HPDE6-E6E7 (cell line): ENCODE results near the gene NOTUM.

ENCODE experiments used
- DNase-seq: peaks from one replicate; pipeline ENCODE4 v3.0.0; 2011; ENCODE audit warnings: missing footprints; ENCODE audit errors: extremely low spot score

The NOTUM gene

DNA sequence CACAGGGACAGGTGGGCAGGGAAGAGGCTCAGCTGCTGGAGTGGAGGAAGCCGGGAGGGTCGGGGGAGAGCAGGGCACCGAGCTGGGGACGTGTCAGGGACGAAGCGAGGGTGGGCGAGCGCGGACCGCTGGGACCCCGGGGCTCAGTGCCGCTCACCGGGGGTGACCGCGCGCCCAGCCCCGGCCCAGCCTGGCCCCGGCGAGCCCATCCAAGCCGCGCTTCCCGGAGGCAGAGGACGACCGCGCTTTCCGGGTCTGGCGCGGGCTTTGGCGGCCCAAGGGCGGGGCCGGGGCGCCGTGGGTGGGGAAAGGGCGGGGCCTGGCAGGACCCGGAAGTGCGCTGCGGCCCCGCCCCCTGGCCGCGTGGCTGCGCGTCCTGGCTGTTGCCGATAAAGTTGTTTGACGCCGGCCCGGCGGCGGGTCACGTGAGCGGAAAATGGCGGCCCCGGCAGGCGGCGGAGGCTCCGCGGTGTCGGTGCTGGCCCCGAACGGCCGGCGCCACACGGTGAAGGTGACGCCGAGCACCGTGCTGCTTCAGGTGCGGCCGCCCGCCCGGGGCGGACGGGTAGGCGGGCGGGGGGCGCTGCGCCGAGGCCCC, 16.3 kb upstream of the NOTUM start, which contains the start of gene ASPSCR1:
Gene ASPSCR1, plus strand, starts transcription at position 419 of the 598 bp plus-strand sequence. Its CDS starts 18 bp downstream, at position 437.
- DNase-seq = peak; percentile 80

DNA sequence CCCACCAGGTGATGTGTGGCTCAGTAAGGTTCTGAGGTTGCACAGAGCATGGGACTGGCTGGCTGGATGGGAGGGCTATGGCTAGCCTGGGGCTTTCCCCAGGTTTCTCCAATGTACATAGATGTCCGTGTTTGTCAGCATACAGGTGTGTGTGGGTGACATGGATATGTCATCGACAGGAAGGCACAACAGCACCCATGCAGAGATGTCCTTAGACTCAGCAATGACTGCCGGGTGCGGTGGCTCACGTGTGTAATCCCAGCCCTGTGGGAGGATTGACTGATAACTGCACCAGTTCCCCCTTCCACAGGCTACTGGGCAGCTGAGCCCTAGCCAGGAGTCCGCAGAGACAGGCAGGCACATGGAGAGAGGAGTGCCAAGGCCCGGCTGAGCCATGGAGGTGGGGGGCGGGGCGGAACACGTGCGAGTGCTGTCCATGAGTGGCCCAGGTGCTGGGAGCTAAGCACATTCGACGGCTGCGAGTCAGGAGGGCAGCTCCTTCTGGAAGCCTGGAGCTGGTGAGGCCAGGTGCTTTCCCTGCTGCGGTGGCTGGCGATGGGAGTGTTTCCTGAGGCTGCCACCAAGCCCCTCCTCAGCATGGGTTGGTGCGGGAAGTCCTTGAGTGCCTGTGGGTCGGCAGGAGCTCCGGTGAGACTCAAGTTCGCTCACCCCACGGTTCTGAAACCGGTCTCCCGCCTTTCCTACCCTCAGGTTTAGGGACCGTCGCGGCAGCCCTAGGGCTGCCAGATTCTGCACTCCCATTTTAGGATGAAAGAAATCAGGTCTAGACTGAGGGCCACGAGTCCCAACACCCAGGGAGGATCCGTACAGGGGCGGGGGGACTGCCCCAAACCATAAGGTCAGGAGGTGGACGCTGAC, 15.6 kb upstream of the NOTUM start:
- no peak for DNase-seq

DNA sequence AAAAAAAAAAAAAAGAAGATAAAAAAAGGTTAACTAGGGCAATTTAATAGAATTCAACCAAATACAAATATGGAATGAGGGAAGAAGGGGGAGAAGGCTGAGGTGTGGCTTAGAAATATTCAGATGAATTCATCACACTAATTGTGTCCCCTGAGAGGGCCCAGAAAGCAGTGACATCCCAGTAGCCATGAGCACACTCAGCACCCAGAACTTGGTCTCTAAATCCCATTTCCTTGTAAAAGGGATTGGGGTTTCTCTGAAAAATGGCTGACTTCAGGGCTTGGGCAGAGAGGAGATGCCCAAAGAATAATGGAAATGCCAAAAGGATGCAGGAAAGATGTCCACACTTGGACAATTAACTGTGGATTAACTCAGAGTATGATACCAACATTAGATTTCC, 12.4 kb upstream of the NOTUM start:
- no peak for DNase-seq

- no peak for DNase-seq
Observed at GRCh38 chr17:81968850-81969812, 8.1 kb upstream of the NOTUM start.

DNA sequence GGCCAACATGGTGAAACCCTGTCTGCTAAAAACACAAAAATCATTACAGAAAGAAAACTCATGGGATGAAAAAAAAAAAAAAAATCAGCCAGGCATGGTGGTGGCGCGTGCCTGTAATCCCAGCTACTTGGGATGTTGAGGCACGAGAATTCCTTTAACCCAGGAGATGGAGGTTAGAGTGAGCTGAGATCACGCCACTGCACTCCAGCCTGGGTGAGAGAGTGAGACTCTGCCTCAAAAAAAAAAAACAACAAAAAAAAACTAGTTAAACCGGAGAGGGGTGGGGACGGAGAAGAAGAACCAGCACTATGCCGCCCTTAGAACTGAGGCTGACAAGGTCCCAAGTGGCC, 7.4 kb upstream of the NOTUM start:
- no peak for DNase-seq

GRCh38 chr17:81967533-81968395, 6.8 kb upstream of the NOTUM start:
- no peak for DNase-seq

GRCh38 chr17:81967244-81967532, 6.2 kb upstream of the NOTUM start:
- DNase-seq = no peak

DNA sequence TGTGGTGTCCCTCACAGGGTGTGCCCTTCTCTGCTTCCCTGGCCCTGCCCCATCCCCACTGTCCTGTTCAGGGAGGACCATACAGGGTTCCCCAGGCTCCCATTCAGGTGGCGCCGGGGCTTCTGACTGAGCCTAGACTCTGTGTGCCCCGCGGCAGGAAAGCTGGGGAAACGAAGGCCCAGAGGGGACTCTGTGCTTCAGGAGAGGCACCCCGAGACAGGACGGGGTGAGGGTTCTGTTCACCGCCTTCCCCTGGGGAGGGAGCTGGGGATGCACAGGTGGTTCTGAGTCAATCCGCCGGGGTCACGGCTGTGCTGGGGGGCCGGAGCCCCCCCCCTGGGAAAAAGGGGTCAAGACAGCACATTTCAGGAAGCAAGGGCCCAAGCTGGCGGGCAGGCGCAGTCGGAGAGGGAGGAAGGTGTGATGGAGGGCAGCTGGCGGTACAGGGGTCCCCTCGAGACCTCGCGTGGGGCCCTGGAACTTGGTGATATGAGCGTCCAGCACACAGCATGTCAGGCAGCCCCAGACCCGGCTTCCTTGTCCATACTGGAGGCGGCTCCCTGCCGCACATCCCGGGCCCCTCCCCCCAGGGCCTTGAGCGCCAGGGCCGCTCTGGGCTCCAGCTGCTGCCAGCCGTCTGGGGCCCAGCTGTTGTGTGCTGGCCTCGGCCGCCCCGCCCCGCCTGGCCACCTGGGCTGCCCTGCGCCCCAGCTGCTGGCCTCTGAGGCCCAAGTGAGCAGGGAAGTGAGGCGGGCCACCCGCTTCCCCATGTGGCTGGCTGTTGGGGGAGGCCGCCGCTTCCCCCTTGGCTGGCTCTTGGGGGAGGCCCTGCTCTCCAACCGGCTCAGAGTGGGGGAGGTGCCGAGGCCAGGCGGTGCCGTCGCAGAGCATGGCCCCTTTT, 5.6 kb upstream of the NOTUM start:
- DNase-seq = no peak

- no peak for DNase-seq
Observed at GRCh38 chr17:81964081-81964849, 3.3 kb upstream of the NOTUM start.

DNA sequence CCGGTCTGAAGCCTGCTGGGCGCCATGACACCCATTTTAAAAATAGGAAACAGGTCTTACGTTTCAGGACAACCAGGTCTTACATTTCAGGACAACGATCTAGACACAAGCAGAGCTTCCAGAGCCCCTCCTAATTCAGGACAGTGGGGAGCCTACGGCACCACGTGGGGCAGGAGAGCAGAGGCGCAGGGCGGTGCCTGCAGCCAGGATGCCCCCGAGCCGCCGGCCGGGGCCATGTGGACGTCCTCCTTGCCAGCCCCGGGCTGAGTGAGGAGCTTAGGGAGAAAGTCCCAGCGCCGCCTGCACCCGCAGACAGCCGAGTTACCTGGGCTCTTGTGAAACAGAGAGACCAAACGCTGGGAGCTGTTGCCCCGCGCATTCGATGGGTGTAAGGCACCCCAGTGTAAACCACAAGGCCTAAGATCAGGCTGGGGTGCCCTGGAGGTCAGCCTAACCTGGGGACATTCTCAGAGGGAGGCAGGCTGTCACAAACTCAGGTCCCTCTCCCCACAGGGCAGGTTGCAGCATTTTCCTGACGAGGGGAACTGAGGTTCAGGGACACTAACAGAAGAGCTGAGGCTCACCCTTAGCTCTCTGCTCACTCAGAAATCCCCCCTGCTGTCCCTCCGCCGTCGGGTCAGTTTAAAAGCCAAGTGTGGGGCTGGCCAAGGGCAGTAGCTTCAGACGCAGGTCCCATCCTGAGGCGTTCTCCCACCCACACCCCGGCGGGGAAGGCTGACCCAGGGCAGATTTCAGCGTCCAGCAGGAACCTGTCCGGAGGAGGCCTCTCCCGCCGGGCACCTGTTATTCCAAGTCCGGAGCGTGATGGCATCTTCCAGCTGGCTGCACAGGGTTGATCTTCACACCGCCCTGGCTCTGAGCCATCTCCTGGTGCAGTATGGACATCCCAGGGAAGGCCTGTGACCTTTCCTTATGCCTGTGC, 1.8 kb upstream of the NOTUM start:
- no peak for DNase-seq

DNA sequence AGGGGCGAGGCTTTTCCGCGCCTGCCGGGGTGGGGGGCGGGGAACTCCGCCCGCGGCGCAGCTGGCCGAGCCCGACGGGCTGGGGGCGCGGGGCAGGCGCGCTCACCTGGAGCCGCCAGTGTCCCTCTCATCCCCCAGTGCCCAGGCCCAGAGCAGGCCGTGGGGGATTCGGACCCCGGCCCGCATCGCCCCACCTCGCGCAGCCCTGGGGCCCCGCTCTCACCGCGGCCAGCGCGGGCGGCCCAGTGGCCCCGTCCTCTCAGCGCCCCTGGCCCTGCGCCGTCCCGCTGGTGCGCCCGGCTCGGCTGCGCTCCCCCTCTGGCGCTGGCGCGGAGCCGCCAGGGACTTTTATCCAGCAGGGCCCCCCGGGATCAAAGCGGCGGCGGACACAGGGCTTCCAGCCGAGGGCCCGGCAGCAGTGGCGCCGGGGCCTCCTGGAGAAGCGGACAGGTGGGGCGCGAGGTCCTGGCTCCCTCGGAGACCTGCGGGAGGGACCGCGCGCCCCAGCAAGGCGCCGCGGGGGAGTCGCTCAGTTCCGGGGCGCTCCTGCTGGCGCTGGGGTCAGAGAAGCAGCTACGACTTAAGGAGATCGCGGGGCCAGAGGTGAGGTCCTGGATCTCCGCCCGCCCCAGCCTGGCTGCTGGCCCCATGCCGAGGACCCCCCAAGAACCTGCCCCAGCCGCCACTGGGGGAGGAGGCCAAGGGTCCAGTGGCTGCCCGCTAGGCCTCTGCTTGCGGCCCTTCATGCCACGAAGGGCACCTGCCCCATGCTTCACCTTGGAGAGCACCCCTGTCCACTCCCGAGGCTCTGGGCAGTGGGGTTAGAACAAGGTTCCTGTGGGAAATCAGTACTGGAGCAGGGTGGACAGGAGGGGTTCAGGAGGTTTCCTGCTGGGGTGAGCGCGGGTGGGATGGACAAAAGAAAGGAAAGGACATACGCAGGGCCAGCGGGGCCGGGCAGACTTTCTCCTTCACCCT, 823 bp upstream of the NOTUM start:
- no peak for DNase-seq

- no peak for DNase-seq
Observed at GRCh38 chr17:81960130-81960958, 643 bp downstream of the NOTUM start.

GRCh38 chr17:81959362-81960129, 1.4 kb downstream of the NOTUM start:
- DNase-seq = no peak

DNA sequence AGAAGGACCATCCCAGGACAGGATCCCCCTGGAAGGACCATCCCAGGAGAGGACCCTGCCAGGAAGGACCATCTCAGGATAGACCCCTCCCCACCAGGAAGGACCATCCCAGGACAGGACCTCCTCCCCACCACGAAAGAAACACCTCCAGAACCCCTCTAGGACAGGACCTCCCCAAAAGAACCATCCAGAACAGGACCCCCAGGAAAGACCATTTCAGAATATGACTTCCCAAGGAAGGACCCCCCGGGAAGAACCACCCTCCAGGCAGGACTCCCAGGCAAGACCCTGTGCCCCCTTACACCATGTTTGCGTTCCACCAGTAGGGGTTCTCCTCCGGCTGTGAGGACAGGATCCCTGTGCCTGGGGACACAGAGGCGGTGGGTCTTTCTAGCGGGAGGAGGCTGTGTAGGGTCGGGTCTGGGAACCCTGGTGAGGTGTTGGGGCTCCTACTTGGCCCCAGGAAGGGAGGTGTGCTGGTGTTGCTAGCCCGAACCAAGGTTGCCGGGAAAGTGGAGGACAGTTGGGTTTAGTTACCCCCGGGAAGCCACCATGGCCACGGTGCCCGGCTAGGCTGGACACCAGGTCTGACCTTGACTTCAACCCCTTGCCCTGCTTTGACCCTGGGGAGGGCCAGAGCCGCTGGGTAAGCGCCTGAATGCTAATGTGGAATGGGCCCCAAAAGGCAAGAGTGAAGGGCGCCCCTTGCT, 2.2 kb downstream of the NOTUM start:
- DNase-seq = no peak
